NCI-H1105 treated with DMSO at 0.1 percent for 48 hours (cell line): ENCODE measurements around the gene ANKRD31.
"Not testable (repeated sequence)": the region's sequence is repeated elsewhere in the genome, so short reads cannot be mapped to it uniquely, and the experiment has no call there.

Experiments used
- DNase-seq: peaks from one replicate; lab custom pipeline; 2025; lab: John Stamatoyannopoulos, UW

Gene ANKRD31

DNA sequence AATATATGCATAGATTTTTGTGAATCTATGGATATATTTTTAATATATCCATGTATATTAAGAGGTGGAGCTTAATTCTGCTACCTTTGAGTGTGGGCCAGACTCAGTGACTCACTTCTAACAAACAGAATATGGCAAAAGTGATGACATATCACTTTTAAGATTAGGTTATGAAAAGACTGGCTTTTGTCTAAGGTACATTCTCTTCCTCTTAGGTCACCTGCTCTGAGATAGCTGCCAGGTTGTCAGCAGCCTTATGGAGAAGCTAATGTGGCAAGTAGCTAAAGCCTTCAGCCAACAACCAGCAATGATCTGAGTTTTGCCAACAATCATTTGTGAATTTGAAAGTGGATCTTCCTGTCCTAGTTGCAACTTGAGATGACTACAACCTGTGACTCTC lies 83.8 kb downstream of the ANKRD31 start:
- DNase-seq, result no peak

DNA sequence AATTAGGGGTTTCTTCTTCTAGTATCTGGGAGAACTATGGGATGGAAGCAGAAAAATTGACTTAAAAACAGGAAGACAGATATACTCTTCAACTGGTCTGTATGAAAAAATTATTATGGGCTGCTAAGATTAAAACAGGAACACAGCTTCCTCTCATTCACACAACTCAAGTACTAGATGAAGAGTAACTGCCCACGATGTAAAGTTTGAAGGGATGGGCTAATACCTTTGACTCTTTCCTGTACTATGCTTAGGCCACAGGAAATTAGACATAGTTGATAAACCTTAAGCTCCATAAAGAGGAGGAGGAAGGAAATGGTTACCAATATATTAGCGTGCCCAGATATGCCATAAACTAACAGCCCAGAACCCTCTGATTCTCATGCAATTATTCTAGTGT lies 88.6 kb downstream of the ANKRD31 start:
- DNase-seq, result no peak

DNA sequence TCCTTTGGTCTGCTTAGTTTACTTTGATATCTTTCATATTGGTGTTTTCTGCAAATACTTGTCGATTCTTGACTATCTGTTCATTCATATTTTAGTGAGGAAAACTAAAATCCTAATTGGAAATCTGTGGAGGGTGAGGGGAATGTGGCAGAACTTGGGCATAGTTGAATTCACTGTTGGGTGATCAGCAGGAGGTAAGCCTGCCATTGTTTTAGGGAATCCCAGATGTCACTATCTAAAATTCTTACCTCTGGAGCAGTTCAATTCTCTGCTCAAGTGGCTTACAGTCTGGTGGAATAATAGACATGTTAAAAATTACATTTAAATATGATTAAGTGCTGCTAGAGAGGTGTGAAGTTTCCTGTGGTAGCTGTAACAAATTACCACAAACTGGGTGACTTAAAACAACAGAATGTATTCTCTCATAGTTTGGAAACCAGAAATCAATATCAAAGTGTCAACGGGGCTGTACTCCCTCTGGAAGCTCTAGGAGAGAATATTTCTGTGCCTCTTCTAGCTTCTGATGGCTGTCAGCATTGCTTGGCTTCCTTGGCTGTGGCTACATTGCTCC lies 94.0 kb downstream of the ANKRD31 start:
- no peak for DNase-seq

DNA sequence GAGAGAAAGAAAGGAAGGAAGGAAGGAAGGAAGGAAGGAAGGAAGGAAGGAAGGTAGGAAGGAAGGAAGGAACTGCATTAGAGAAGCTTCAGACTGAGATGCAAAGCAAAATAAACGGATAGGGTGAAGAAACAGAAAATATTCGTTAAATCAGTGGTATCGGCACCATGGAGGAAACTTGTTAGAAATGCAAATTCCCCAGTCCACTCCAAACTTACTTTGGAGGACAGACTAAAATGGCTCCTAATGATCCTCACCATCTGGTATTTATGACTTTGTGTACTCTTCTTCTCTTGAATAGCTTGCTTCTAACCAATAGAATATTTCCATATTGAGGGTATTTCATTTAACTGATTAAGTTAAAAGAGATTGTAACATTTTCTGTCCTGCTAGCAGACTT lies 96.4 kb downstream of the ANKRD31 start:
- DNase-seq, result no peak

DNA sequence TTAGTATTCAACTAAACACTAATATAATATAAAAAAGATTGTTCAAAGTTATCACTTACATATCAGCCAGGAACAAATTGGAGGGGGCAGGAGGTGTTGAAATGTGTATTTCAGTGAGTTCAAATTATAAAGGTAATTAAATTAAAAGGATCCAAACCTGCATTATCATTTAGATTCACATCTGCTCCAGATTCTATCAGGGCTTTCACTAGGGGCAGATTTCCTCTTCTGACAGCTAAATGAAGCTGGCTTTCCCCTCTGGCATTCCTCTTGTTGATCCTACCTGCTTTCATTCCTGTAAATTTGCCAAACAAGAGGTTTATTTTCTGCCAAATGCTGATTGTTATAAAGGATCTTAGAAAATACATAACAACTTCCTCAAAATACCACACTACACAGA lies 98.0 kb downstream of the ANKRD31 start:
- no peak for DNase-seq

DNA sequence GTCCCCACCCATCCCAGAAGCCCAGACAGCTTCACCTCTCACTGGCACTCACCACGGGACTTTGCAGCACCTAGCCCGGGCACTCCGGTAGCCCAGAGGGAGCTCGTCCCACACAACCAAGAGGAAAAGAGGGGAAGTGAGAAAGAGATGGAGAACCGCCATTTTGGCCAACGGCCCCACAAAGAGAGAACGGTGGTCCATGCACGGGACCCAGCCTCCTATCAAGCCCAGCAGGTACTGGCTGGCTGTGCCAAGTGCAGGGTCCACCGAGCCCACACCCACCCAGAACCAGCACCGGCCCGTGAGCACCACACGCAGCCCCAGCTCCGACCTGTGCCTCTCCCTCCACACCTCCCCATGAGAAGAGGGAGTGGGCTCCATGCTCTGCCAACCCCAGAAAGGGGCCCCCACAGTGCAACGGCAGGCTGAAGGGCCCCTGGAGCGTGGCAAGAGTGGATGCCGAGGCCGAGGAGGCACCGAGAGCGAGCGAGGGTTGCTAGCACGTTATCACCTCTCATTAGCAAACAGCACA lies 105.8 kb downstream of the ANKRD31 start:
- no peak for DNase-seq

DNA sequence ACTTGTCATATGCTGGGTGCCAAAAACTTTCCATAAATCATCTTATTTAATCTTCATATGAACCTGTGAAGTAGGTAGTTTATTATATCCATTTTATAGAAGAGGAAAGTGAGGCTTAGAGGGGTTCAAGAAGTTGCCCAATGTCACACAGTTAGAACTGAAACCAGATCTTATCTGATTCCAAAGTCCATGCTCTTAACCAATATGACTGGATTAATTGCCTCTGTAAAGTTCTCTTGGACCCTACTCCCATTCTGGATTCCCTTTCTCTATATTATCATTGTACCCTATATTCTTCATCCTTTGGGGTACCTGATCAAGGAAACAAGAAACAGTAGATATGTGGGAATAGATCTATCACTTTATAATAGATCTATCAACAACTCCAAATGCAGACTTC lies 119.8 kb downstream of the ANKRD31 start:
- DNase-seq, result no peak

DNA sequence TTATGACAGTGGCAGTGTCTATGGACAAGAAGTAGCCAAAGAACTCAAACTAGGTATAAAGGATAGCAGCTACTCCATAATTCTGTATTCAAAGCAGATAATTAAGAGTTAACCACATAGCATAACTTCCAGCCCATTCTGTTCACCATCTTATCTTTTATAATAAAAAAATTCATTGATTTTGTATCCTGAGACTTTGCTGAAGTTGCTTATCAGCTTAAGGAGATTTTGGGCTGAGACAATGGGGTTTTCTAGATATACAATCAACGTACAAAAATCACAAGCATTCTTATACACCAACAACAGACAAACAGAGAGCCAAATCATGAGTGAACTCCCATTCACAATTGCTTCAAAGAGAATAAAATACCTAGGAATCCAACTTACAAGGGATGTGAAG lies 122.4 kb downstream of the ANKRD31 start:
- not testable (repeated sequence) for DNase-seq

DNA sequence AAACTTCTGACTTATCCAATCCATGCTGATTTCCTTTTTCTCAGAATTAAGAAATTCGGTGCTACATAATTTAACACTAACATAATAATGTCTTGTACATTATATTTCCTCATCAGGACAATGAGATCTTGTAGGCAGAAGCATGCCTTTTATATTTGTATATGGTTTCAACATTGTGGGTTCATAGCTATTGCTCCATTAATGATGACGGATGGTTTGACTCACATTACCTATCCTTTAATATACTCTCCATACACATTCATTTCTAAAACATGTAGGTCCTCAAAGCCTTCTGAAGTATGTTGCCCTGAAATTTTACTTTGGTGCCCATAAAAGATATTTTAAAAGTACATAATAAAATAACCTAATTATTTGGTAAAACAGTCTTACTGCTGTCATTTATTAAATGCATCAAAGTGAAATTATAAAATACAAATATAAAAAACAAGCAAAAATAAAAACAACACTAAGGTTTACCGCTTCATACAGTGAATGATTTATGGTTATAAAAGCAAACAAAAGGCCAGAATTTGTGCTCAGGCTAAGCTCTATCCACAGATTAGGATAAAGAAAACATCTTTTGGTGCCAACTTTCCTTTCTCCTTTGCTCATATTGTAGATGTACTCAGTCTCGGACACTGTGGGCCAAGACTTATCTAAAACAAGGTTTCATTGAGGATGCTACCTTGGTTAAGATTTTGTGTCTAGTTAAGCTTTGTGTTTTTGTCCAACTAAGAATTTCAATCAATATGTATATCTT lies 123.1 kb downstream of the ANKRD31 start:
- no peak for DNase-seq

DNA sequence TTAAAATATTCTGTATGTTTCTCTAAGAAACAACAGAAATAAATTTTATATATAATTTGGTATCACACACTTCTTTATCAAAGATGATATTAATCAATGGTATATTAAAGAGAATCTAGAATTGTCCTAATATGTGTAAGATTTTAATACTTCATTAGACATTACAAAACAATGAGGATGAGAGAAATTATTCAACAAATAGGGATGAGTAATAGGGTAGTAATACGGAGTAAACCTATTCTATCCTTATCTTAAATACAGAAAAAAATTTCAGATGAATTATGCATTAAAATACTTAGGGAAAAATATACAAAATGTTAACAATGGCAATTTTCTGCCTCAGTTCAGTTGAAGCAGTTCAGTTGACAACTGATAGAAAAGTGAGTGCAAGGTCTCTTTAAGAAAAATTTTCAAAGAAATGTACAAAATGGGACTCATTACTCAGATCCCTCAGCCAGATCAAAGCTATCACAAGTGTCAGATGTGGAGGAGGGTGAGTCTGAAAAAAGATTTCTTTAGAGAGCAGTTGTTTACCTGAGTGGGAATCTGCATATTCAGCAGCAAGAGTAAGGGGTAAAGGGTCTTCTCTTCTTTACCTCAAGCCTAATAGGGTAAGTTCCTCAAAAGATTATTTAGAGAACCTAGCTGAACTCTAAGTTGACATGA lies 127.6 kb downstream of the ANKRD31 start:
- DNase-seq, result no peak

DNA sequence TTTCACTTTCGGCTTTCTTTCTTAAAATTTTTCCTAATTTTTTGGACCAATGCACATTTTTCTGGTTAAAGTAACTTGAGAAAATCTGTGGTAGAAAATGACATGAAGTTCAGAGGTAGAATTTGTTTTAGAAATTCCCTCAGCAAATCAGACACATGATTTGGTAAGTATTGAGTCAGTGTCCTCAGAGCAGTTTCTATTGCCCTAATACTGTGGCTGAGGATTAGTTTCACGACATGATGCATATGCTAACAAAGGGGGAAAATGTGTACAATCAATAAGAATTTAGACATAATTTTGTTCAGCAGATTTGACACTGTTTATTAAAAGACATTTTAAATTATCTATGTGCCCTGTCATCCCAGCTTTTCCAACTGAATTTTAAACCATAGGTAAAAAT lies 128.2 kb downstream of the ANKRD31 start:
- no peak for DNase-seq

DNA sequence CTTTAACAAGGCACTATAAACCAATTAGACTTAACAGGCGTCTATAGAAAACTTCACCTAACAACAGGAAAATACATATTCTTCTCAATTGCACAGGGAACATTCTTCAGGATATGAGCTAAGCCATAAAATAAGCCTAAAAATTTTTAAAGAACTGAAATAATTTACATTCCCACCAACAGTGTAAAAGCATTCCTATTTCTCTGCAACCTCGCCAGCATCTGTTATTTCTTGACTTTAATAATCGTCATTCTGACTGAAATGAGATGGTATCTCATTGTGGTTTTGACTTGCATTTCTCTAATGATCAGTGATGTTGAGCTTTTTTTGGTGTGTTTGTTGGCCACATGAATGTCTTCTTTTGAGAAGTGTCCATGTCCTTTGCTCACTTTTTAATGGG lies 140.7 kb downstream of the ANKRD31 start:
- DNase-seq, result not testable (repeated sequence)

DNA sequence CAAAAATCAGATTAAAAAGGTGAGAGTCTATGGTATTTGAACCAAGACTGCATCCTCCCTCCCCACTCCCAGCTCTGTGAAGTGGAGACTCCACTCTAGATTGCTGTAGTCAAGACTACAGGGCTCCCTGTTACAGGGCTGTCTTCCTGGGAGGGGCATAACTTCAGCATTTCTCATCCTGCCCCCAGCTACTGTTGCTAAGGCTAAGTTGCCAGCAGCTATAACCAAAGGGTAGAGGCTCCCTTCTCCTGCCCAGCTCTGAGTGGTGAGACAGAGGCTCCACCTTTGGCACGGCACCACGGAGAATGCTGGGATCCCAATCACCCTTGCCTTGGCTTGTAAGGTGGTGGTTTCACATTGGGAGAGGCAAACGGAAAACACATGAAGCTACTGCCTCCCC lies 145.1 kb downstream of the ANKRD31 start:
- no peak for DNase-seq

DNA sequence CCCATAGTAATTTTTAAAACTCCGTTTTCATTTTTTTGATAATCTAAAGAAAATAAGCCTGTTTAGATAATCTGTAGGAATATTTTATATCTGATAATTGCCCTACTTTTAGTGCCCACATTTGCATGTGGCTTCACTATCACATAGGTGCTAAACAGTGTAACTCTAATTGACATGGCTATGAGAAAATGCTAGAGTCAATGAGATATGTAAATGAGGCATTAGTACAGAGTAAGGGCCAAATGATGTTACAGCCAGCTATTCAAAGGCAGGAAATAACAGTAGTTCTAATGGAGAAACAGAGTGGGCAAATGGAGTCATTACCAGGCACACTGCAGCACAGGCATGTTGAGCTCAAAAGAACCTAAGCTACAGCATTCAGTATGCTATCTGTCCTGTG lies 147.0 kb downstream of the ANKRD31 start:
- DNase-seq, result no peak

DNA sequence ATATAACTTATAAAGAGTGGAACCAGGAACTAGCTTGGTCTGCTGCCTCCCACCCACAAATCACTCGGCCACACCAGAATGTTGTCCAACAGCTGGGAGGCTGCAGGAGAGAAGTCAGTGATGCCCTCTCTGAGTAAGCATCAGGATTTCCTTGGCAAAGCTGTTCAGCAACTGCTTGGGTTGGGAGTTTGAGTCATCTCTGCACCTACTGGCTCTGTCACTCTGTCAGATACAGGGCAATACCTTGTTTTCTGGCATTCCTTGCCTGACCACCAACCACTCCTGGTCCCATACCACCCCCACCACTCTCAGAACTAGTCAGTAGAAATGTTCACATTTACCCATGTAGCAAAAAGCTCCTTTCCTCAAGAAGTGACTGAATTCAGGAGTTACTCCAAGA lies 147.5 kb downstream of the ANKRD31 start:
- no peak for DNase-seq

DNA sequence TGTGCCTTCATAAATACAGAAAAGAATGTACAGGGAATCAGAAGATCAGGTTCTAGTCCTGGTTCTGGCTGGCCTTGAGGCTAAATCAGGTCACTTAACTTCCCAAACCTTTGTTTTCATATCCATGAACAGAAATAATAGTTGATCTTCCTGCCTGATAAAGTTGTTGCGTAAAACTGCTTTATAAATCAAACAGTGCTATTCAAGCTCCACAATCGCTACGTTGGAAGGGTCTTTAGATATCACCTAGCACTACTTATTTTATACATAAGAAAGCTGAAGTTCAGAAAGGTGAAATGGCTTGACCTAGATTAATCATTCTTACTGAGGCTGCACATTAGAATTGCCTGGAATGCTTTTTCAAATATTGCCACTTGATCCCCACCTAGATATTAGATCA lies 148.0 kb downstream of the ANKRD31 start:
- DNase-seq, result no peak

DNA sequence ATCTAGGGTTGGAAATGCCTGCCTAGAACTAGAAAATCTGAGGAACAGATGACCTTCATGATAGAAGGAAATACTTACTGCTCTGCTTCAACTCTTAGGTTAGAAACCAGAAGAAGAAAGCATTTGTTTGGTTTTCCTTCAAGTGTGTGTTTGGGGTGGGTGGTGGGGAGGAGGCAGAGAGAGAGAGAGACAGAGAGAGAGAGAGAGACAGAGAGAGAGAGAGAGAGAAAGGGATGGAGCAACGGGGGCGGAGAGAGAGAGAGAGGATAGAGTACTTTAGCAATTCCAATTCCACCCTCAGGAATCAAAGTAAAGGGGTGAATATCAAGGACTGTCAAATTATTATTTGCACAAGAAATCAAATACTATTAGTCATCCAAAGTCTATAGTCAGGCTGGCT lies 155.2 kb downstream of the ANKRD31 start:
- DNase-seq, result no peak

DNA sequence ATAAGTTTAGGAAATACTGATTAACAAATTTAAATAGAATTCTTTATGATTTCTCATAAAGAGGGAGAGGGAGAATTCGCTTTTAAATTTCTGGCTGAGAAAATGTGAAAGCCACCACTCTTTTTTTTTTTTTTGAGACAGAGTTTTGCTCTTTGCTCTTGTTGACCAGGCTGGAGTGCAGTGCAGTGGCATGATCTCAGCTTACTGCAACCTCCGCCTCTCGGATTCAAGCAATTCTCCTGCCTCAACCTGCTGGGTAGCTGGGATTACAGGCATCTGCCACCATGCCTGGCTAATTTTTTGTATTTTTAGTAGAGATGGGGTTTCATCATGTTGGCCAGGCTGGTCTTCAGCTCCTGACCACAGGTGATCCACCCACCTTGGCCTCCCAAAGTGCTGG lies 157.3 kb downstream of the ANKRD31 start:
- DNase-seq, result not testable (repeated sequence)

DNA sequence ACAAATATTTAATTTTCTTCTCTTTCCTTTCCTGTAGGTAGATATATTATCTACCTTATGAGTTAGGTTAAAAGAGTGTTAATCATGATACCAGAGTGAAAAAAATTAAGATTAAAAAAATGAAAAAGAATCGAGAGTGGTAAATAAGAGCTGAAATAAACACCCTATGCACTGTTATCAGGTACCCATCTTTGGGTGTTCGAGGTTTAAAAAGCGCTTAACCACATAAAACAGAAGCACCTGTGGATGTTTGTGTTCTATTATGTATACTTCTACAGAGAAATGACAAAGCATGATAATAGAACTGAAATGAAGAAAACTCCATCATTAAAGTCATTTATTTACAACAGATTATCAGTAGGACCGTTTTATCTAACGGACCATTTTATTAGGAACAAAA lies 158.7 kb downstream of the ANKRD31 start:
- DNase-seq, result no peak

DNA sequence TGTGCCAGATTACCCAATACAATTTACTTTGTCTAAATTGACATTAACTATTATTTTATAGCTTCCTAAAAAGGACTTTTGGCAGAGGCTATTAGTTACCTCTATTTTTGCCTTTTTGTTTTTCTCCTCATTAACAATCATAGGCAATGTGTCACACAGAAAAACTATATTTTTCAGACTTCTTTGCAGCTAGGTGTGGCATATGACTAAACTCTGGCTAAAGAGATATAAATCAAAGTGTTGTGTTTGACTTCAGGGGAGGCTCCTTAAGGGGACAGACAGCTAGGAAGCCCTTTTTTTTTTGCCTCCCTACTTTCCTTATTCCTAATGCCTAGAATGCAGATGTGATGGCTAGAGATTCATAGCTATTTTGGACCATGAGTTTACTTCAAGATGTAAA lies 164.6 kb downstream of the ANKRD31 start:
- no peak for DNase-seq

DNA sequence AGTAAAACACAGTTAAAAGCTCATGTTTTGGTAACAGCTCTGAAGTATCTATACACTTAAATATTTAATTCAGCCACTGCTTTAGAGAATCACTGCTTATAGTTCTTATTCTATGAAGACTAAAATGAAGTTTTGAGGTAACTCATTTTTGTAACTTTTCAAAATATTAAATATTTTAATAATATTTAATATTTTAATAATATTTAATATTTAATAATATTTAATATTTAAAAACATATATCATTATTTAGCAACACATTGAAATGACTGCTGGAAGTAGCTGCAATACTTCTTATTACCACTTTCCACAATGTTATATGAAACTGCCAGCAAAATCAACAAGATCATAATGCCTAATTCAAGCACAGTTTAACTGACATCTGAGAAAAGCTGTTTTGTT lies 165.6 kb downstream of the ANKRD31 start:
- DNase-seq, result no peak

DNA sequence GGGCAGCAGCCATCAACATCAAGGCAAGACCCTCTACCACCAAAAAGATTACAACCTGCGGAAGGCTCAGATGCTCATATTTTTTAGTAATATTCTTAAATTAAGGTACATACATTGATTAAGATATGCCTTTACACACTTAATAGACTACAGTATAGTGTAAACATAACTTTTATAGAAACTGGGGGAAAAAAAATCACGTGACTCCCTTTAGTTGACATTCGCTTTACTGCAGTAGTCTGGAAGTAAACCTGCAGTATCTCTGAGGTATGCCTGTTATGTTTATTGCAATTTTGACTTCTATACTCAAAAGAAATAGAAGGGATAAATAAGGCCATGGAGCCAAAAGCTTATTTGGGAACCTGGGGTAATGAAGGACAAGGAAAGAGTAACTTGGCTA lies 169.2 kb downstream of the ANKRD31 start:
- no peak for DNase-seq

DNA sequence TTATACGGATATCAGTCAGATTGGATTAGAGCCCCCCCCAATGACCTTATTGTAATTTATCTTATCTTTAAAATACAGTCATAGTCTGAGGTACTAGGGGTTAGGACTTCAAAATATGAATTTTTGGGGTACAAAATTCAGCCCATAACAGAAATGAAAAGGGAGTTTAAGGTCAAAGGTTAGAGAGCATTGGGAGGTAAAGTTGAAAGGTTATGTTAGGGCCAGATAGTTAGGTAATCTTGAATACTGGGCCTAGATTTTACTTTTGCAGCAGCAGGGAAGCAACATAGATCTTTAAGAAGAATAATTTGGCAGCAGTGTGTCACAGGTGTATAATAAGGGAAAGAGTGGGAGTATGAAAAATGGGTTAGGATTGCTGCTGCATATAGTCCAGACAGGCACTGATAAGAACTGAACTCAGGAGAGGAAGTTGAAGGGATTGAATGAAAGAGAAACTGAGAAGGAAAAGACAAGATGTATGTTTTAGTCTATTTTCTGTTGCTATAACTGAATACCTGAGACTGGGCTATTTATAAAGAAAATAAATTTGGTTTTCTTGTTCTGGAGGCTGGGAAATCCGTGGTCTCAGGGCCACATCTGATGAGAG lies 173.7 kb downstream of the ANKRD31 start:
- no peak for DNase-seq
